Activated CD4-positive, alpha-beta T cell treated with anti-CD3 and anti-CD28 coated beads for 36 hours (primary cell): ENCODE results near the gene VDAC1. TPM values are rescaled to one million over a fixed set of nuclear protein-coding genes. Genes with fewer than 3 reads are reported as not detected.

Experiments used
- ATAC-seq: fragments of 200-7000 bp; cut with Tn5 transposase; one replicate; pipeline ENCODE4 v1.10.0; 2021; ENCODE audit warnings: mild to moderate bottlenecking, moderate library complexity
- CTCF ChIA-PET: fragments of 350-600 bp; sonication (Branson Sonifier 250); formaldehyde crosslinking; loops from one replicate; lab custom pipeline; 2021; ENCODE audit warnings: antibody characterized with exemption; lab: Charles Lee
- POLR2A ChIA-PET: fragments of 350-600 bp; sonication (Branson Sonifier 250); formaldehyde crosslinking; loops from one replicate; lab custom pipeline; 2021; ENCODE audit warnings: antibody characterized with exemption, inconsistent platforms; lab: Charles Lee
- DNase-seq: peaks from one replicate; pipeline ENCODE4 v3.0.0-alpha.2; 2020
- H3K27ac Mint-ChIP-seq: one replicate; pipeline ENCODE4 v1.8.0; 2021; ENCODE audit warnings: mixed read lengths
- H3K27me3 Mint-ChIP-seq: one replicate; pipeline ENCODE4 v1.8.0; 2021; ENCODE audit warnings: mixed read lengths
- H3K36me3 Mint-ChIP-seq: one replicate; pipeline ENCODE4 v1.8.0; 2021; ENCODE audit warnings: low read depth, mixed read lengths
- H3K4me1 Mint-ChIP-seq: one replicate; pipeline ENCODE4 v1.8.0; 2021; ENCODE audit warnings: mixed read lengths
- H3K4me3 Mint-ChIP-seq: one replicate; pipeline ENCODE4 v1.8.0; 2021; ENCODE audit warnings: mild to moderate bottlenecking, moderate library complexity, mixed read lengths
- H3K9me3 Mint-ChIP-seq: one replicate; pipeline ENCODE4 v1.8.0; 2021; ENCODE audit warnings: low read depth, mixed read lengths
- intact Hi-C, 2 experiments: fragments of 100-400 bp; cut with DNase I in 1 of 2; cut with micrococcal nuclease in 1 of 2; formaldehyde crosslinking; loops; one replicate each; pipeline versions ENCODE4 v1.14.2 to v1.15.1; 2022 to 2024; cut with DNase I, micrococcal nuclease
- total RNA-seq, 2 experiments: library from RNA; stranded (reverse); gene quantifications; one replicate each; pipeline ENCODE4 v1.2.3, GENCODE V29; 2021

VDAC1 gene
- total RNA-seq, 2 experiments from 2014 or later = 482 to 486 TPM

- intact Hi-C loops = no loop called here
- ChIA-PET POLR2A (interaction anchor here (0.5 to 0.8 kb wide), 3 partner anchors 11 to 640 kb away, joined by 3 to 8 read pairs (median 5); no protein-coding TSS in a partner anchor), CTCF (interaction anchor here (0.6 to 1.5 kb wide), 6 partner anchors 10 to 501 kb away, joined by 3 to 4 read pairs (median 3); no protein-coding TSS in a partner anchor)
- Mint-ChIP-seq H3K36me3 (peaks cover 11% of the 10 kb centered on the region), H3K27me3 (no peaks in the 10 kb centered on the region), H3K4me1 (peaks cover 7% of the 10 kb centered on the region), H3K9me3 (no peaks in the 10 kb centered on the region), H3K4me3 (no peak overlapping the region), H3K27ac (no peak overlapping the region)
- no peak for DNase-seq
- ATAC-seq = no peak
Observed at GRCh38 chr5:133952729-133953567, 51.8 kb downstream of the VDAC1 start.

GRCh38 chr5:133950821-133951612 is 53.8 kb downstream of the VDAC1 start:
- intact Hi-C loops = no loop called here
- ATAC-seq (no peak), DNase-seq (no peak)
- H3K27me3 Mint-ChIP-seq = no peaks in the 10 kb centered on the region
- no peak overlapping the region for H3K27ac Mint-ChIP-seq
- H3K9me3 Mint-ChIP-seq = no peaks in the 10 kb centered on the region
- H3K4me1 Mint-ChIP-seq = no peaks in the 10 kb centered on the region
- POLR2A ChIA-PET = no interaction called here
- no peak overlapping the region for H3K4me3 Mint-ChIP-seq
- CTCF ChIA-PET = interaction anchor here (0.6 to 1.1 kb wide), 6 partner anchors 16 to 528 kb away, joined by 3 to 4 read pairs (median 3); no protein-coding TSS in a partner anchor
- H3K36me3 Mint-ChIP-seq = peaks cover 5% of the 10 kb centered on the region

GRCh38 chr5:133948721-133949120 is 56.1 kb downstream of the VDAC1 start:
- Mint-ChIP-seq H3K4me1 (no peaks in the 10 kb centered on the region), H3K4me3 (no peak overlapping the region), H3K36me3 (no peaks in the 10 kb centered on the region), H3K9me3 (no peaks in the 10 kb centered on the region), H3K27ac (no peak overlapping the region), H3K27me3 (no peaks in the 10 kb centered on the region)
- no peak for DNase-seq
- ATAC-seq = no peak
- CTCF ChIA-PET = interaction anchor here (0.6 to 1.5 kb wide), 4 partner anchors 46 to 950 kb away, joined by 3 to 4 read pairs (median 3); no protein-coding TSS in a partner anchor
- intact Hi-C loops = loop anchor here (10.0 kb wide), 3 partner anchors 194 to 524 kb away; partner anchors contain the start of gene FSTL4 (in 1 of the 2)
- POLR2A ChIA-PET = no interaction called here

- no peaks in the 10 kb centered on the region for H3K27me3 Mint-ChIP-seq
- CTCF ChIA-PET = interaction anchor here (0.9 to 1.3 kb wide), 3 partner anchors 17 to 523 kb away, joined by 3 to 10 read pairs (median 4); no protein-coding TSS in a partner anchor
- H3K36me3 Mint-ChIP-seq = no peaks in the 10 kb centered on the region
- POLR2A ChIA-PET = no interaction called here
- H3K4me1 Mint-ChIP-seq = no peaks in the 10 kb centered on the region
- ATAC-seq (no peak), DNase-seq (no peak)
- H3K9me3 Mint-ChIP-seq = no peaks in the 10 kb centered on the region
- intact Hi-C loops = loop anchor here (10.0 kb wide), 3 partner anchors 193 to 523 kb away; partner anchors contain the start of gene FSTL4 (in 1 of the 2)
- H3K27ac Mint-ChIP-seq = no peak overlapping the region
- H3K4me3 Mint-ChIP-seq = no peak overlapping the region
Observed at GRCh38 chr5:133947431-133947841, 57.3 kb downstream of the VDAC1 start.

GRCh38 chr5:133945568-133945967 is 59.2 kb downstream of the VDAC1 start:
- Mint-ChIP-seq H3K36me3 (no peaks in the 10 kb centered on the region), H3K27me3 (no peaks in the 10 kb centered on the region), H3K4me1 (no peaks in the 10 kb centered on the region), H3K9me3 (no peaks in the 10 kb centered on the region), H3K27ac (no peak overlapping the region), H3K4me3 (no peak overlapping the region)
- no peak for DNase-seq
- CTCF ChIA-PET = interaction anchor here (0.6 to 2.0 kb wide), 6 partner anchors 9 to 190 kb away, joined by 3 to 6 read pairs (median 3); no protein-coding TSS in a partner anchor
- POLR2A ChIA-PET = no interaction called here
- intact Hi-C loops = loop anchor here (2.0 to 10.0 kb wide), 4 partner anchors 191 to 525 kb away; partner anchors contain the start of gene FSTL4 (in 1 of the 2)
- ATAC-seq = no peak

GRCh38 chr5:133944263-133945185 is 60.3 kb downstream of the VDAC1 start:
- ChIA-PET CTCF (interaction anchor here (0.6 to 2.1 kb wide), 16 partner anchors 10 to 652 kb away, joined by 3 to 7 read pairs (median 3); no protein-coding TSS in a partner anchor), POLR2A (no interaction called here)
- Mint-ChIP-seq H3K27ac (no peak overlapping the region), H3K4me3 (no peak overlapping the region), H3K36me3 (no peaks in the 10 kb centered on the region), H3K27me3 (no peaks in the 10 kb centered on the region), H3K4me1 (peaks cover 3% of the 10 kb centered on the region), H3K9me3 (no peaks in the 10 kb centered on the region)
- intact Hi-C loops = loop anchor here (1.0 to 10.0 kb wide), 10 partner anchors 75 to 833 kb away; partner anchors contain the start of gene FSTL4 (in 1 of the 2)
- ATAC-seq (peak; percentile 81), DNase-seq (peak; percentile 78)

- CTCF ChIA-PET = interaction anchor here (0.8 to 2.1 kb wide), 5 partner anchors 10 to 95 kb away, joined by 3 to 7 read pairs (median 5); no protein-coding TSS in a partner anchor
Observed at GRCh38 chr5:133943475-133943817, 61.3 kb downstream of the VDAC1 start.

GRCh38 chr5:133942614-133943474 is 61.9 kb downstream of the VDAC1 start:
- DNase-seq (no peak), ATAC-seq (no peak)
- Mint-ChIP-seq H3K9me3 (no peaks in the 10 kb centered on the region), H3K4me3 (no peak overlapping the region), H3K4me1 (peaks cover 18% of the 10 kb centered on the region), H3K27ac (no peak overlapping the region), H3K27me3 (no peaks in the 10 kb centered on the region), H3K36me3 (no peaks in the 10 kb centered on the region)
- intact Hi-C loops = loop anchor here (5.0 to 10.0 kb wide), 4 partner anchors 188 to 831 kb away; partner anchors contain the start of gene FSTL4 (in 1 of the 2)
- ChIA-PET CTCF (interaction anchor here (0.8 to 2.1 kb wide), 5 partner anchors 11 to 95 kb away, joined by 3 to 7 read pairs (median 3); no protein-coding TSS in a partner anchor), POLR2A (no interaction called here)

More at GRCh38 chr5:133943475-133943817, 61.3 kb downstream of the VDAC1 start:
- H3K9me3 Mint-ChIP-seq = no peaks in the 10 kb centered on the region
- no peaks in the 10 kb centered on the region for H3K27me3 Mint-ChIP-seq
- POLR2A ChIA-PET = no interaction called here
- ATAC-seq (no peak), DNase-seq (no peak)
- H3K27ac Mint-ChIP-seq = no peak overlapping the region
- no peak overlapping the region for H3K4me3 Mint-ChIP-seq
- H3K36me3 Mint-ChIP-seq = no peaks in the 10 kb centered on the region
- H3K4me1 Mint-ChIP-seq = peaks cover 14% of the 10 kb centered on the region
- intact Hi-C loops = loop anchor here (5.0 to 10.0 kb wide), 4 partner anchors 189 to 831 kb away; partner anchors contain the start of gene FSTL4 (in 1 of the 2)

- no peak overlapping the region for H3K4me3 Mint-ChIP-seq
- DNase-seq (no peak), ATAC-seq (no peak)
- POLR2A ChIA-PET = no interaction called here
- peaks cover 2% of the 10 kb centered on the region for H3K9me3 Mint-ChIP-seq
- H3K36me3 Mint-ChIP-seq = no peaks in the 10 kb centered on the region
- peaks cover 19% of the 10 kb centered on the region for H3K4me1 Mint-ChIP-seq
- intact Hi-C loops = loop anchor here (5.0 to 10.0 kb wide), 4 partner anchors 187 to 829 kb away; partner anchors contain the start of gene FSTL4 (in 1 of the 2)
- H3K27ac Mint-ChIP-seq = no peak overlapping the region
- H3K27me3 Mint-ChIP-seq = no peaks in the 10 kb centered on the region
- CTCF ChIA-PET = interaction anchor here (0.7 kb wide), 1 partner anchor 56 kb away, joined by 3 read pairs; no protein-coding TSS in a partner anchor
Observed at GRCh38 chr5:133941456-133942196, 63.1 kb downstream of the VDAC1 start.
